Measurements from ENCODE around the gene GPS2. TPM values are rescaled to one million over a fixed set of nuclear protein-coding genes. Genes with fewer than 3 reads are reported as not detected.

The GPS2 gene
- total and polyA plus RNA-seq, 10 of the 15 experiments (the other 5 are each of a cell fraction or from before 2014, with no cell fraction given): 10.2 to 96.4 (median 42.5) TPM

GRCh38 chr17:7308625-7309433 lies 6.3 kb downstream of the GPS2 start (continued):
- TF ChIP-seq ZBTB40 (IDR thresholded peaks at IDR 0.05; ENCODE audit: borderline replicate concordance): no peak; the same call in 1 of the 2 replicates
- TF ChIP-seq NRF1 (conservative IDR thresholded peaks at IDR 0.05; ENCODE audit: low read depth, low read length): no peak
- TF ChIP-seq NR2C1 (IDR thresholded peaks at IDR 0.05): no peak
- TF ChIP-seq IRF3 (IDR thresholded peaks at IDR 0.05): no peak
- no peak for TF ChIP-seq HSF1 (IDR thresholded peaks at IDR 0.05; ENCODE audit: low read depth, low read length)
- no peak for TF ChIP-seq ETV6 (conservative IDR thresholded peaks at IDR 0.05 in 1 of 2, IDR thresholded peaks at IDR 0.05 in 1 of 2; ENCODE audit: borderline replicate concordance in 1 of 2, low read depth in 1 of 2)
- peak; percentile 62; the same call in 1 of the 2 replicates for TF ChIP-seq NFIC (IDR thresholded peaks at IDR 0.05; ENCODE audit: low read depth, low read length)
- 0 out of 2 replicates have a peak, but pooled peaks have one; percentile 6 for TF ChIP-seq IRF4 (IDR thresholded peaks at IDR 0.05; ENCODE audit: low read depth, low read length)
- TF ChIP-seq RB1 (IDR thresholded peaks at IDR 0.05; ENCODE audit: borderline replicate concordance): no peak
- no peak for TF ChIP-seq CHD4 (IDR thresholded peaks at IDR 0.05)
- TF ChIP-seq NBN (IDR thresholded peaks at IDR 0.05): peak; percentile 66; the same call in 1 of the 2 replicates
- peak; percentile 86 for TF ChIP-seq MLLT1 (IDR thresholded peaks at IDR 0.05)
- TF ChIP-seq IKZF1 (conservative IDR thresholded peaks at IDR 0.05): peak; percentile 31
- TF ChIP-seq NFYB (IDR thresholded peaks at IDR 0.05; ENCODE audit: insufficient read depth, low read depth, low read length): no peak
- no peak for TF ChIP-seq RFX5 (IDR thresholded peaks at IDR 0.05; ENCODE audit: low read depth, low read length)
- TF ChIP-seq PKNOX1 (IDR thresholded peaks at IDR 0.05): peak; percentile 50; the same call in 1 of the 2 replicates

Data from GM12878 (cell line).